KBM-7 (cell line): Measurements from ENCODE around the gene RABGAP1L.
"Not testable (repeated sequence)": the region's sequence is repeated elsewhere in the genome, so short reads cannot be mapped to it uniquely, and the experiment has no call there.

Source experiments
- DNase-seq: peaks from one replicate; pipeline ENCODE4 v3.0.0-alpha.2; 2015
- in situ Hi-C: fragments of 300-500 bp; cut with MboI; formaldehyde crosslinking; loops from 2 replicates; pipeline ENCODE4 v1.14.3; 2020; ENCODE audit warnings: low sequenced_read_pairs, low pct_unique_long_range_greater_than_20kb, mixed read lengths

Gene RABGAP1L

GRCh38 chr1:174451408-174451807 is 292.1 kb downstream of the RABGAP1L start:
- in situ Hi-C loops, result no loop called here
- no peak for DNase-seq

DNA sequence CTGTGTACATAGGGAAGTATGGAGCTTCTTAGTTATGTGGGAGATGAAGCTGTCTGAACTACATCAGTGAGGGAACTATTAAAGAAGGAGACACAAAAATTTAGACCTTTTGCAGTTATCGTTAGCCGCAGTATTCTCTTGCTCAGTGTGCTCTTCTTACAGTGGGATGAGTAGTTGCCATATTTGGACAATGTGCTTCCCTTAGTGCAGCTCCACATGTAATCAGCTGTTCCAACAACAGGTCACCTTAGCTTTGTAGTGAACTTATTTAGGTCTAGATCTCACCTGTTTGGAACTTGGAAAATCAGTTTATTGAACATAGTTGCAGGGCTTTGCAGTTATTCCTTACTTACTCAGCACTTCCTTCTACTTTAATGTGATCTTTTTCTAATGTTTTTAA is 306.5 kb downstream of the RABGAP1L start:
- in situ Hi-C loops, result no loop called here

GRCh38 chr1:174466607-174467006 is 307.3 kb downstream of the RABGAP1L start:
- in situ Hi-C loops, result no loop called here
- DNase-seq, result no peak

More for the DNA sequence above, 306.5 kb downstream of the RABGAP1L start:
- DNase-seq, result no peak

DNA sequence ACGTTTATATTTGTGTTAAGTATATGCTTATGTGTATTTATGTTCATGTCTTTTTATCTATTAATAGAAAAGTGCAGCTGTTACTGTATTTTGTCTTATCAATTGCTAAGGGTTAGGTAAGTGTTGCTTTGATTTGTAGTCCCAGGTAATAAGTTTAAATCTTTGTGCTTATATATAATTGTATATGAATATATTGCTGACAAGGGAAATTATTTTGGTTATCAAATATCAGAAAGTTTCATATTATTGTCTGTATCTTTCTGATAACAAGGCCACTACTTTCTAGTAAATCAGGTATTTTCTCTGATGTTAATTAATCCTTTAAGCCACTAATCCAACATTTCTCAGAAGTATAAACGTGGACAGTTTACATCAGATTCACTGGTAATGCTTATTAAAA is 309.7 kb downstream of the RABGAP1L start:
- in situ Hi-C loops, result no loop called here
- DNase-seq, result no peak

DNA sequence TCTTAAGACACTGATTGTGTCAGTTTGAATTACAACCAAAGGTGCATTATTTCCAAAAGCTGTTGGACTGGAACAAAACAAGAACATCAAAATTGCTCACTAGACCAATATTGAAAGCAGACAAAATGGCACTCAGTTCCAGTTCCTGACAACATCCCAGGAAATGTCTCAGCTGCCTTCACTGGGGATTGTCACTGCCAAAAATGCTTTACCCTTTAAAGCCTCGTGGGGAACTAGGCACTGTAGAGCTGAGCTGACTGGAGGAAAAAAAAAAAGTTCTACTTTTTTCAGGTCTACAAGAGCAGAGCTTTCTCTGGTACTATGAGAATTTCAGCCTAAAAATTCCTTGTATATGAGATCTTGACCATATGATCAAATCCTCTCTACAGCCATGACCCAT is 310.4 kb downstream of the RABGAP1L start:
- in situ Hi-C loops, result no loop called here
- DNase-seq, result no peak

DNA sequence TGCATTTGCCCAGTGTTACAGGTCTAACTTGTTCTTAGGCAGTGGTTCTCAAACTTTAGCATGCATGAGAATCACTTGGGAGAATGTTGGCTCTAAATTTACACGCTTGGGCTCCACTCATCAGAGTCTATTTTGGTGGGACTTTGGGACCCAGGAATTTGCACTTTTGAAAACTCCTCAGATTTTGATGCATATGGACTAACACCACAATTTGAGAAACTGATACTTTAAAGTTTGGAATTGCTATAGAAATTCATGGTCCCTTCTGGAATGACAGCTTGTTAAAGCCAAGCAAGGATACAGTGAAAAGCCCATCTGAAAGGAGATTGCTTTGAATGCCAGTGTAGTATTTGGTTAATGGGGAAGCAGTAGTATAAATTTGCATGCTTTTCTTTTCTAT is 320.0 kb downstream of the RABGAP1L start:
- DNase-seq, result no peak
- in situ Hi-C loops, result no loop called here

- in situ Hi-C loops, result no loop called here
- DNase-seq, result no peak
Observed at GRCh38 chr1:174480324-174480723, 321.0 kb downstream of the RABGAP1L start.

DNA sequence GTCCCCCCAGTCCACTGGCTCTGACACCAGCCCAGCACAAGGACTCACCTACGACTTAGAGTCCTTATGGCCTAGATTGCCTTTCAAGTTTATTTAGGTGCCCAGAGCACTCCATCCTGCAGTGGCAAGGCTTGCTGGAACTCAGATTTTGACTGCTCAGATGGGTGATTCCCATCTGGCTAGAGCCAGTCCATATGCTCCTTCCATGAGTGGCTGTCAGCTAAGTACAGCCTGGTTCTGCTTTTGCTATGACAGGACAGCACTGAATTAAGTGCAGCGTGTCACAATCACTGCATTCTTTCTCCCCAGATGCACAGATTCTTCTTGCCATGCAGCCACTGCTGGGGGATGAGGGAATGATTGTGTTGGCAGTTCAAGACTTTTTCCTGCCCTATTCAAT is 332.3 kb downstream of the RABGAP1L start:
- in situ Hi-C loops, result no loop called here
- DNase-seq, result no peak

DNA sequence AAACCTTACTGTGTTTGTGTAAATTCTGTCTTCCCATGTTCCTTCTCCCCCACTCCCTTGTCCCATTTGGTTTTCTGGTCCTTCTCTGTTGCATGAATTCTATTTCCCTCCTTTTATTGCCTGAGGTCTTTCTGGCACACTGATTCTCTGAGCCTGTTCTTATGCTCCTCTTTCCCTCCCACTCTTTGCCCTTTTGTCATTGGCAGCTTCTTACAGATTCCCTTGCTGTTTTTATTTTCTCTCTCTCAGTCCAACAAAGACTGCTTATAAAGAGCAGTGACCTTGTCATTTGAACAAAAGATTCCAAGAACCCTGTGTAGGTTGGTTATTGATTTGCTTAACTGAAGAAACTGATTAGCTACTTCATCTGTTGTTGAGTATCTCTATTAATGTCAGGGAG is 338.2 kb downstream of the RABGAP1L start:
- in situ Hi-C loops, result no loop called here
- no peak for DNase-seq

DNA sequence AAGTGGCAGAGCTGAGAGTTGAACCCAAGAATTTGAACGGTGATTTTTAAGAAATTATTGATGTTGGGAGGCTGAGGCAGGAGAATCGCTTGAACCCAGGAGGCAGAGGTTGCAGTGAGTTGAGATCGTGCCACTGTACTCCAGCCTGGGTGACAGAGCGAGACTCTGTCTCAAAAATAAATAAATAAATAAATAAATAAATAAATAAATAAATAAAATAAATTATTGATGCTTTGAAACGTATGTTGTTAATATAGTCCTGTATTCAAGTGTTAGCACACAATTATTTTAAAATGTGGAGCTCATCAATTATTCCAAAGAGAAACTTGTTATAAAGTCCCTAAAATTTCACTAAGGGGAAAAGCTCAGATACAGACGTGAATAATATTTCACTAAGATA is 357.4 kb downstream of the RABGAP1L start:
- in situ Hi-C loops, DNase-seq: not testable (repeated sequence)

GRCh38 chr1:174519844-174520243 is 360.5 kb downstream of the RABGAP1L start:
- no peak for DNase-seq
- in situ Hi-C loops, result no loop called here

DNA sequence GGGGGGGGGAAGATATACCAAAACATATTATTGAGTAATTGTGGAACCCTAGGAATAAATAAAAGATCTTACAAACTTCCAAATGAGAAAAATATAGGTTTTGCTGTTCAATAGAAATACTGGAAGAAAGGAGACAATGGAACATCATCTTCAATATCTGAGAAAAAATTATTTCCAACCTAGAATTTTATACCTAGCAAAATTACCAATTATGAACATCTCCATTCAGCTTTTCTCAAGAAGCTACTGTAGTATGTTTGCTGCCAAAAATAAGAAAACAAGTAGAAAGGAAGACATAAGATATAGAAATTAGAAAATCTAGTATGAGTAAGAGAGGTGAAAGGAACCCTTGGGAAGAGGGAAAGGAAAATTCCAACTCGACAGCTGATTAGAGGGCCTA is 372.4 kb downstream of the RABGAP1L start:
- DNase-seq, result no peak
- in situ Hi-C loops, result no loop called here

DNA sequence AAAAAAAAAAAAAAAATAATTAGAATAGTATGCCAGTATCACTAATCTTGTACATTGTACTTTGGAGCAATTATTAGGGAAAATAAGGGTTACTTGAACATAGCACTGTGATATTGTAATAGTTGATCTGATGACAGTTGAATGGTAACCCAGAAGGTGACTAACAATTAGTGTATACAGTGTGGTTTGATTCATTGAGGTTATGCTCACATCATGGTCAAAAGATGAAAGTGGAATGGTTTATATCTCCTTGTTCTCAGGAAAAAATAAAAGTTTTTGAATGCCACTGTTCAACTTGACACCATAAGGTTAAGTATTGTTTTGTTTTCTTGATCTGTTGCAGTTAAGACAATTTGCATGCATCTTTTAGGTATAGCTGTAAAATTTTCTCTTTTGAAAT is 375.5 kb downstream of the RABGAP1L start:
- DNase-seq, result no peak
- in situ Hi-C loops, result no loop called here

- in situ Hi-C loops, result no loop called here
- DNase-seq, result no peak
Observed at GRCh38 chr1:174535207-174535606, 375.9 kb downstream of the RABGAP1L start.

GRCh38 chr1:174543421-174543820 is 384.1 kb downstream of the RABGAP1L start:
- DNase-seq, in situ Hi-C loops: not testable (repeated sequence)

DNA sequence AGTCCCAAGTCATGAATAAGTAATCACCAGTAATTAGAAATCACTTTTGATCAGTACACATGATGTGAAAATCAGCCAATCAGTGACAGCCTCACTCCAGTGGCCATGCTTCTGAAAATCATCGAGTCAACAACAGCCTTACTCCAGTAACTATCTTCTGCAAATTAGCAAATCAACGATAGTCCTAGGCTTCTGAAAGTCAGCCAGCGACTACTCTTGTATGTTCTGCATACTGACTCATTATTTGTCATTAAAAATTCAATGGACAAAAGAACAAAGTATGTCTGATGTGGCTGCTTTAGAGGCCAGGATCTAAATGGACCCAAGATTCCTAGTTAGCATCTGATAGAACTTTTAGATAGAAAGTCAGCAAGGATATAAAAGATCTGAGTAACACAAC is 391.0 kb downstream of the RABGAP1L start:
- in situ Hi-C loops, result no loop called here
- DNase-seq, result no peak

- in situ Hi-C loops, result no loop called here
- no peak for DNase-seq
Observed at GRCh38 chr1:174556392-174556791, 397.1 kb downstream of the RABGAP1L start.

DNA sequence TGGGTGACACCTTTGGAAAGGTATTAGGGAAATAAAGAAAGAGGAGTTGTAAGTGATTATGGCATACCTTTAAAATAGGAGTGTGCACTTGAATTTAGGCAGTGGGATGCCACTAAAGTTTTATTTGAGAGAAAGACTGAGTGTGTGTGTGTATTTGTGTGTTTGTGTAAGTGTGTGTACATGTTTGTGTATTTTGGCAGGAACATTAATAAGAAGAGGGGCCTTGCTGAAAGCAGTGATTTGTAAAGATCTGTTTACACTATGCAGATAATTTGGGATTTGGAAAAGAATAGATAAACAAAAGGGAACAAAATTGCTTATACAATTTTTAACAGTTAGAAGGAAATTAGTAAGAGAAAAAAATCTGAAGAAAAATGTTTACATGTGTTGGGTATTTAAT is 409.2 kb downstream of the RABGAP1L start:
- no peak for DNase-seq
- in situ Hi-C loops, result no loop called here

DNA sequence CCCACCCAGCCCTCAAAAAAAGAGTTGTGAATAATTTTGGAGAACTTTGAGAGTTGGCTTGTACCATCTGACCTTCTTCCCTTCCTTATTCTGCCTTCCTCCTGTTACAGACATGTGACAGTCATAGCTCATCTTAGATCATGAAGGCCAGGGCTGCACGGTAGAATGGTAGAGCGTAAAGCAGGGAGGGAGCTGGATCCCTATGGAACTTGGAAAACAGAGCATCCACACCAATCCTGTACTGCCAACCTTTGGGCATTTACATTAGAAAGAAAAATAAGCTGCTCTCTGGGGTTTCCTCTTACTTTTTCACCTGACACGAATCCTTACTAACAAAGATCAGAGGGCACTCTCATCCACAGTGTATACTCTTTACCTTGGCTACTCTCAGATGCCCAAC is 409.9 kb downstream of the RABGAP1L start:
- in situ Hi-C loops, result no loop called here
- DNase-seq, result no peak

- in situ Hi-C loops, result no loop called here
- DNase-seq, result no peak
Observed at GRCh38 chr1:174572771-174573170, 413.5 kb downstream of the RABGAP1L start.

GRCh38 chr1:174576120-174576519 is 416.8 kb downstream of the RABGAP1L start:
- not testable (repeated sequence) for DNase-seq

DNA sequence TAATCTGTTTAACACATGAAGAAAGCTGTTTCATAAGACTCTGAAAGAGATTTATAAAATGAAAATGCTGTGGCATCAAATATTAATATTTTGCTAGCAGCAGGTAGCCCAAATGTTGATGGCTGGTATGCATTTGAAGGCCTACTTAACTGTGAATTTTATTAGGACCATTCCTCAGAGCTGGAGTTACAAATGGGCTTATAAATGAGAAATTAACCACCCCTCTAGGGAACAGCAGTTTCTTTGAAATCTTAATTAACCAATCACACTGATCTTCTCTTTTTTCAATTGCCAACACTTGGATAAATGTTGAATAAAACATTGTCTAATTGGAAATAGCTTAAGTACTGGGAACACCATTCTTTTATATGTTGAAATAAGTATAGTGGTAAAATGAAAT is 418.4 kb downstream of the RABGAP1L start:
- in situ Hi-C loops, result no loop called here

More at GRCh38 chr1:174576120-174576519, 416.8 kb downstream of the RABGAP1L start:
- in situ Hi-C loops, result not testable (repeated sequence)

More for the DNA sequence above, 418.4 kb downstream of the RABGAP1L start:
- DNase-seq, result no peak
